Measurements from ENCODE around the gene NIT1. TPM values are rescaled to one million over a fixed set of nuclear protein-coding genes. Genes with fewer than 3 reads are reported as not detected.

Gene NIT1
- total RNA-seq, 4 donors from 2014 or later: 28.3 to 58.2 (median 39.6) TPM

DNA sequence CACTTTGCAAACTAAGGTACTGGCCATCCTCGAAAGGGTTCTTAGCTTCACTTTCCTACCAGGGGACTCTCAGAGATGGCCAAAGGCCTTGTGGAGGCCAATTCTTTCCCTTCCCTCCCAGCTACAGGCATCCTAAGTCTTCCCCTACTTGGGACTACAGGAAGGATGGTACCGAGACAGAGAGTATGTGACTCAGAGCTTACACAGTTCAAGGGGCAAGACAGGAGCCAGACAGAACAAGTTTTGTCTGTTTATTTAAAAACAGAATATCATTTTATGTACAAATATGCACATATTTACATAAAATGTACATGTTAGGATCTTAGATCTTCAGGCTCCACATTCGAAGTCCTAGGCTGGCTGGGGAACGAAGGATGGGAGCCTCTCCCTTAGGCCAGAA is 47.1 kb upstream of the NIT1 start:
- H3K27ac ChIP-seq: no peak overlapping the region
- TF ChIP-seq POLR2AphosphoS5 (IDR thresholded peaks at IDR 0.05) (no peak), POLR2A (IDR thresholded peaks at IDR 0.05) (no peak), EP300 (IDR thresholded peaks at IDR 0.05) (no peak)
- TF ChIP-seq, protein P1, sequence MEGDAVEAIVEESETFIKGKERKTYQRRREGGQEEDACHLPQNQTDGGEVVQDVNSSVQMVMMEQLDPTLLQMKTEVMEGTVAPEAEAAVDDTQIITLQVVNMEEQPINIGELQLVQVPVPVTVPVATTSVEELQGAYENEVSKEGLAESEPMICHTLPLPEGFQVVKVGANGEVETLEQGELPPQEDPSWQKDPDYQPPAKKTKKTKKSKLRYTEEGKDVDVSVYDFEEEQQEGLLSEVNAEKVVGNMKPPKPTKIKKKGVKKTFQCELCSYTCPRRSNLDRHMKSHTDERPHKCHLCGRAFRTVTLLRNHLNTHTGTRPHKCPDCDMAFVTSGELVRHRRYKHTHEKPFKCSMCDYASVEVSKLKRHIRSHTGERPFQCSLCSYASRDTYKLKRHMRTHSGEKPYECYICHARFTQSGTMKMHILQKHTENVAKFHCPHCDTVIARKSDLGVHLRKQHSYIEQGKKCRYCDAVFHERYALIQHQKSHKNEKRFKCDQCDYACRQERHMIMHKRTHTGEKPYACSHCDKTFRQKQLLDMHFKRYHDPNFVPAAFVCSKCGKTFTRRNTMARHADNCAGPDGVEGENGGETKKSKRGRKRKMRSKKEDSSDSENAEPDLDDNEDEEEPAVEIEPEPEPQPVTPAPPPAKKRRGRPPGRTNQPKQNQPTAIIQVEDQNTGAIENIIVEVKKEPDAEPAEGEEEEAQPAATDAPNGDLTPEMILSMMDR (IDR thresholded peaks at IDR 0.05): no peak
- WGBS: 91% methylated on average over 4 of the region's 4 CpGs

DNA sequence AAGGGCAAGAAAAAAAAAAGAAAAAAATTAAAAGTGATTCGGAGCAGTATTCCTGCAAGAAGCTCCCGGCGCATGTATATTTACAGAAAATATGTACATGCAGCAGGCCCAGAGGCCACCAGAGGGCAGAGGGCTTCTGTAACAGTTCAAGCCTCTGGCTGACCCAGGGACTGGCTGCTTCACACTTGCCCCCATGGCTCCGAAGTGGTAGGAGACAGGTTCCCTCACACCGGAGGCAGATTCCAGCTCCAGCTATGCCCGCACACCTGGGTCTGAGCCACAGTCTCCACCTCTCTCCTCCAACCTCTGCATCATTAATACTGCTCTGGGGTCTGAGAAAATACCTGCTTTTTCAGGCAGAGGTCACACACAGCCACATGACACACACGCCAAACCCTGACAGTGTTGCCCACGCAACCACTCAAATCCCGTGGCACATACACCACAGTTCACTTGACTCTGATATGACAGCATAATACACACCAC is 46.0 kb upstream of the NIT1 start:
- H3K4me1 ChIP-seq: peaks cover 50% of the 10 kb centered on the region
- H3K9me3 ChIP-seq: no peaks in the 10 kb centered on the region
- no peak for DNase-seq (ENCODE audit: low spot score in 2 of 2)
- H3K27ac ChIP-seq: no peak overlapping the region
- TF ChIP-seq POLR2A (IDR thresholded peaks at IDR 0.05): no peak
- TF ChIP-seq, protein P1 (IDR thresholded peaks at IDR 0.05): peak; percentile 55 to 66
- no peaks in the 10 kb centered on the region for H3K27me3 ChIP-seq
- H3K36me3 ChIP-seq: peaks cover 3% of the 10 kb centered on the region
- 74% methylated on average over 9 of the region's 9 CpGs for WGBS
- H3K4me3 ChIP-seq: no peak overlapping the region

More for the DNA sequence above, 47.1 kb upstream of the NIT1 start:
- Histone ChIP-seq H3K4me3 (no peak overlapping the region), H3K36me3 (peaks cover 3% of the 10 kb centered on the region), H3K9me3 (no peaks in the 10 kb centered on the region), H3K27me3 (no peaks in the 10 kb centered on the region), H3K4me1 (peaks cover 46% of the 10 kb centered on the region)
- DNase-seq (ENCODE audit: low spot score in 2 of 2): no peak

GRCh38 chr1:161072751-161073449 is 45.0 kb upstream of the NIT1 start:
- Histone ChIP-seq H3K4me1 (peaks cover 50% of the 10 kb centered on the region), H3K36me3 (peaks cover 3% of the 10 kb centered on the region), H3K27me3 (no peaks in the 10 kb centered on the region), H3K27ac (no peak overlapping the region), H3K9me3 (no peaks in the 10 kb centered on the region), H3K4me3 (no peak overlapping the region)
- 92% methylated on average over 19 of the region's 19 CpGs for WGBS
- DNase-seq (ENCODE audit: low spot score in 2 of 2): no peak
- TF ChIP-seq, protein P1 (IDR thresholded peaks at IDR 0.05): no peak
- TF ChIP-seq POLR2AphosphoS5 (IDR thresholded peaks at IDR 0.05) (no peak), EP300 (IDR thresholded peaks at IDR 0.05) (no peak), POLR2A (IDR thresholded peaks at IDR 0.05) (no peak)

DNA sequence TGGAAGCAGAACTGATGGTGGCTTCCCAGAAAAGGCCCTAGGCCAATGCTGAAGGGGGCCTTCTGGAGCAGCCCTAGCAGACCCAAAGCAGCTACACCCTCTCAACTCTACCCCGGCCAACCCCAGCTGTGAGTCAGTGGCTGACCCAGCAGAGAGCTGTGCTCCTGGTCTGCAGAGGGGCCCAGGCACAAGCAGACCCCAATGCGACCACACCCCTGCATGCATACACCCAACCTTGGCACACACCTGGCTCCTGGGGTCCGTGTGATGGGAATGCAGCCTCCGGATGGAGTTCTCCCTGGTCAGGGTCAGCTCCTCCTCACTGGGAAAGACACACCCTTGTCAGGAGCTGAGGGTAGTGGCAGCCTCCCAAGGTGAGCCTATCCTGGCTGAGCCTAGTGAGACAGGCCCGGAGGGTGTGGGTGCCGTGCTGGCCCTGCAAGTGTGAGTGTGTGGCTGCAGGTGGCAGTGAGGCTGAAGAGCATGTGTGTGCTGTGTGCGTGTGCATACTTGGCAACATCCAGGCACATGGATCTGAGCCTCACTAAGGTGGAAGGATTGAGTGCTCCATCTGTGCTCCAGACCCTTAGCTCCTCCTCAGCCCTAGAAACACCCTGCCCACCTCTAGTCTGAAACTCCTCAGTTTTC is 44.3 kb upstream of the NIT1 start:
- Histone ChIP-seq H3K4me1 (peaks cover 46% of the 10 kb centered on the region), H3K36me3 (peaks cover 3% of the 10 kb centered on the region), H3K4me3 (no peak overlapping the region), H3K9me3 (no peaks in the 10 kb centered on the region), H3K27ac (peak overlapping the region; percentile 74), H3K27me3 (no peaks in the 10 kb centered on the region)
- TF ChIP-seq POLR2AphosphoS5 (IDR thresholded peaks at IDR 0.05): peak in 2 of 3 donors; percentile 15 to 25
- no peak for TF ChIP-seq POLR2A (IDR thresholded peaks at IDR 0.05)
- TF ChIP-seq, protein P1 (IDR thresholded peaks at IDR 0.05): peak in 1 of 2 donors; percentile 12
- no peak for TF ChIP-seq EP300 (IDR thresholded peaks at IDR 0.05)
- WGBS: 45% methylated on average over 5 of the region's 7 CpGs
- DNase-seq (ENCODE audit: low spot score in 2 of 2): peak in 1 of 2 donors; percentile 85

- Histone ChIP-seq H3K4me3 (no peak overlapping the region), H3K27me3 (no peaks in the 10 kb centered on the region), H3K36me3 (peaks cover under 1% of the 10 kb centered on the region), H3K4me1 (peaks cover 50% of the 10 kb centered on the region), H3K9me3 (no peaks in the 10 kb centered on the region), H3K27ac (peak overlapping the region; percentile 74)
- TF ChIP-seq POLR2AphosphoS5 (IDR thresholded peaks at IDR 0.05): peak in 2 of 3 donors; percentile 70 to 81
- no peak for TF ChIP-seq EP300 (IDR thresholded peaks at IDR 0.05)
- peak in 1 of 2 donors; percentile 82 for DNase-seq (ENCODE audit: low spot score in 2 of 2)
- 43% methylated on average over 12 of the region's 12 CpGs for WGBS
These were observed 43.1 kb upstream of the NIT1 start for GRCh38 chr1:161074676-161075368.

Measured in suprapubic skin (tissue), 4 donors.